CD8-positive, alpha-beta memory T cell (primary cell): ENCODE results near the gene OPTC. TPM values are rescaled to one million over a fixed set of nuclear protein-coding genes. Genes with fewer than 3 reads are reported as not detected.
A peak's percentile ranks its signal among the peaks of the same experiment; 100 is the strongest.

Experiments used
- CTCF ChIA-PET: fragments of 350-600 bp; sonication (Branson Sonifier 250); formaldehyde crosslinking; loops from one replicate; lab custom pipeline; 2021; ENCODE audit warnings: antibody characterized with exemption; lab: Charles Lee
- POLR2A ChIA-PET: fragments of 350-600 bp; sonication (Branson Sonifier 250); formaldehyde crosslinking; loops from one replicate; lab custom pipeline; 2021; ENCODE audit warnings: antibody characterized with exemption; lab: Charles Lee
- DNase-seq, 5 donors: peaks; one replicate each; pipeline versions ENCODE4 v3.0.0 to v3.0.0-alpha.2; 2020 to 2022; ENCODE audit warnings: mixed read lengths in 1 of 5
- H3K27ac ChIP-seq: one replicate; pipeline ENCODE4 v1.7.0; 2013; ENCODE audit warnings: low read depth, mild to moderate bottlenecking, low read length, moderate library complexity
- H3K27me3 ChIP-seq: 2 replicates; pipeline ENCODE4 v1.7.0; 2013; ENCODE audit warnings: low read length, mild to moderate bottlenecking; ENCODE audit not compliant: insufficient read depth, poor library complexity, severe bottlenecking
- H3K36me3 ChIP-seq: 2 replicates; pipeline ENCODE4 v1.7.0; 2013; ENCODE audit warnings: mild to moderate bottlenecking, low read length, moderate library complexity; ENCODE audit not compliant: insufficient read depth
- H3K4me1 ChIP-seq: 2 replicates; pipeline ENCODE4 v1.7.0; 2013; ENCODE audit warnings: mild to moderate bottlenecking, low read length, moderate library complexity; ENCODE audit not compliant: insufficient read depth
- H3K4me3 ChIP-seq: 2 replicates; pipeline ENCODE4 v1.7.0; 2013; ENCODE audit warnings: mild to moderate bottlenecking, low read length
- H3K9me3 ChIP-seq: 2 replicates; pipeline ENCODE4 v1.7.0; 2013; ENCODE audit warnings: mild to moderate bottlenecking, low read length
- H3K27ac Mint-ChIP-seq, 8 donors: one replicate each; pipeline ENCODE4 v1.8.0; 2020 to 2021; ENCODE audit warnings: mixed read lengths in 8 of 8, mild to moderate bottlenecking in 6 of 8, inconsistent platforms in 3 of 8, moderate library complexity in 3 of 8
- H3K27me3 Mint-ChIP-seq, 2 donors: one replicate each; pipeline ENCODE4 v1.8.0; 2020 to 2021; ENCODE audit warnings: mixed read lengths in 2 of 2, mild to moderate bottlenecking in 1 of 2, moderate library complexity in 1 of 2
- H3K36me3 Mint-ChIP-seq, 3 donors: one replicate each; pipeline ENCODE4 v1.8.0; 2020 to 2021; ENCODE audit warnings: mixed read lengths in 3 of 3, inconsistent platforms in 1 of 3, mild to moderate bottlenecking in 1 of 3
- H3K4me1 Mint-ChIP-seq, 3 donors: one replicate each; pipeline ENCODE4 v1.8.0; 2020 to 2021; ENCODE audit warnings: mixed read lengths in 3 of 3, inconsistent platforms in 1 of 3, mild to moderate bottlenecking in 1 of 3
- H3K4me3 Mint-ChIP-seq, 7 donors: one replicate each; pipeline ENCODE4 v1.8.0; 2020 to 2021; ENCODE audit warnings: mixed read lengths in 7 of 7, mild to moderate bottlenecking in 6 of 7, moderate library complexity in 4 of 7, inconsistent platforms in 2 of 7
- H3K9me3 Mint-ChIP-seq, 5 donors: one replicate each; pipeline ENCODE4 v1.8.0; 2020 to 2022; ENCODE audit warnings: mixed read lengths in 5 of 5, mild to moderate bottlenecking in 3 of 5, moderate library complexity in 2 of 5, inconsistent platforms in 1 of 5
- polyA plus RNA-seq: library from polyadenylated mRNA; unstranded; fragments of 300-500 nt; fragmentation: Illumina TruSeq; gene quantifications from one replicate; pipeline ENCODE4 v1.2.3, GENCODE V29; 2021
- total RNA-seq, 2 experiments: library from RNA; stranded (reverse); gene quantifications; one replicate each; pipeline ENCODE4 v1.2.3, GENCODE V29; 2021

The OPTC gene
- total and polyA plus RNA-seq, 3 experiments from 2014 or later: not detected

GRCh38 chr1:203476216-203476814, 17.6 kb upstream of the OPTC start:
- peaks cover 5% of the 10 kb centered on the region for H3K27me3 ChIP-seq
- CTCF ChIA-PET: interaction anchor here (1.1 to 3.3 kb wide), 4 partner anchors 12 to 209 kb away, joined by 3 to 20 read pairs (median 3); no protein-coding TSS in a partner anchor
- Mint-ChIP-seq H3K9me3 (no peaks in the 10 kb centered on the region), H3K4me1 (peaks cover 5 to 12% (median 12%) of the 10 kb centered on the region in 3 donors), H3K27ac (peak overlapping the region in 1 of 8 donors; percentile 0), H3K4me3 (no peak overlapping the region), H3K36me3 (no peaks in the 10 kb centered on the region), H3K27me3 (peaks cover 9 to 42% of the 10 kb centered on the region in 2 donors)
- POLR2A ChIA-PET: no interaction called here
- no peaks in the 10 kb centered on the region for H3K4me1 ChIP-seq
- H3K27ac ChIP-seq: no peak overlapping the region
- DNase-seq: no peak
- H3K9me3 ChIP-seq: no peaks in the 10 kb centered on the region
- no peaks in the 10 kb centered on the region for H3K36me3 ChIP-seq
- H3K4me3 ChIP-seq: no peak overlapping the region

GRCh38 chr1:203477748-203478147, 16.2 kb upstream of the OPTC start:
- Histone ChIP-seq H3K36me3 (no peaks in the 10 kb centered on the region), H3K4me3 (no peak overlapping the region), H3K4me1 (no peaks in the 10 kb centered on the region), H3K9me3 (no peaks in the 10 kb centered on the region), H3K27me3 (peaks cover 5% of the 10 kb centered on the region), H3K27ac (no peak overlapping the region)
- ChIA-PET POLR2A (no interaction called here), CTCF (interaction anchor here (0.8 to 3.3 kb wide), 5 partner anchors 11 to 210 kb away, joined by 3 to 20 read pairs (median 3); no protein-coding TSS in a partner anchor)
- Mint-ChIP-seq H3K4me1 (peaks cover 5 to 12% (median 12%) of the 10 kb centered on the region in 3 donors), H3K9me3 (no peaks in the 10 kb centered on the region), H3K27ac (no peak overlapping the region), H3K27me3 (peaks cover 9 to 36% of the 10 kb centered on the region in 2 donors), H3K36me3 (no peaks in the 10 kb centered on the region), H3K4me3 (no peak overlapping the region)
- no peak for DNase-seq

GRCh38 chr1:203478231-203478630, 15.7 kb upstream of the OPTC start:
- no peak overlapping the region for H3K4me3 Mint-ChIP-seq
- Histone ChIP-seq H3K4me1 (no peaks in the 10 kb centered on the region), H3K27ac (no peak overlapping the region), H3K36me3 (no peaks in the 10 kb centered on the region), H3K9me3 (no peaks in the 10 kb centered on the region), H3K27me3 (peaks cover 5% of the 10 kb centered on the region), H3K4me3 (no peak overlapping the region)
- H3K9me3 Mint-ChIP-seq: no peaks in the 10 kb centered on the region
- H3K27me3 Mint-ChIP-seq: peaks cover 9 to 34% of the 10 kb centered on the region in 2 donors
- no peaks in the 10 kb centered on the region for H3K36me3 Mint-ChIP-seq
- H3K4me1 Mint-ChIP-seq: peaks cover 5 to 12% (median 12%) of the 10 kb centered on the region in 3 donors
- ChIA-PET POLR2A (no interaction called here), CTCF (interaction anchor here (0.6 to 3.3 kb wide), 6 partner anchors 10 to 211 kb away, joined by 3 to 20 read pairs (median 4); no protein-coding TSS in a partner anchor)
- H3K27ac Mint-ChIP-seq: no peak overlapping the region
- DNase-seq: no peak

GRCh38 chr1:203478986-203479385, 15.0 kb upstream of the OPTC start:
- Histone ChIP-seq H3K36me3 (no peaks in the 10 kb centered on the region), H3K4me3 (no peak overlapping the region), H3K9me3 (no peaks in the 10 kb centered on the region), H3K27me3 (peaks cover 5% of the 10 kb centered on the region), H3K4me1 (no peaks in the 10 kb centered on the region), H3K27ac (no peak overlapping the region)
- Mint-ChIP-seq H3K36me3 (no peaks in the 10 kb centered on the region), H3K4me1 (peaks cover 5 to 12% (median 12%) of the 10 kb centered on the region in 3 donors), H3K27me3 (peaks cover 1 to 27% of the 10 kb centered on the region in 2 donors), H3K9me3 (no peaks in the 10 kb centered on the region), H3K27ac (peak overlapping the region in 1 of 8 donors; percentile 66), H3K4me3 (no peak overlapping the region)
- no peak for DNase-seq
- POLR2A ChIA-PET: no interaction called here
- CTCF ChIA-PET: interaction anchor here (0.6 to 2.4 kb wide), 3 partner anchors 9 to 212 kb away, joined by 3 to 6 read pairs (median 5); no protein-coding TSS in a partner anchor

GRCh38 chr1:203479646-203480045, 14.3 kb upstream of the OPTC start:
- ChIA-PET CTCF (interaction anchor here (1.7 to 2.4 kb wide), 2 partner anchors 139 to 212 kb away, joined by 5 to 6 read pairs; no protein-coding TSS in a partner anchor), POLR2A (no interaction called here)
- no peaks in the 10 kb centered on the region for H3K4me1 ChIP-seq
- peaks cover 5 to 12% (median 12%) of the 10 kb centered on the region in 3 donors for H3K4me1 Mint-ChIP-seq
- H3K4me3 Mint-ChIP-seq: no peak overlapping the region
- no peaks in the 10 kb centered on the region for H3K36me3 ChIP-seq
- peaks cover 5% of the 10 kb centered on the region for H3K27me3 ChIP-seq
- no peak for DNase-seq
- H3K36me3 Mint-ChIP-seq: no peaks in the 10 kb centered on the region
- peaks cover 1 to 24% of the 10 kb centered on the region in 2 donors for H3K27me3 Mint-ChIP-seq
- no peak overlapping the region for H3K27ac Mint-ChIP-seq
- H3K9me3 Mint-ChIP-seq: no peaks in the 10 kb centered on the region
- no peak overlapping the region for H3K27ac ChIP-seq
- H3K9me3 ChIP-seq: no peaks in the 10 kb centered on the region
- no peak overlapping the region for H3K4me3 ChIP-seq

GRCh38 chr1:203480084-203480483, 13.9 kb upstream of the OPTC start:
- H3K4me1 Mint-ChIP-seq: peaks cover 5 to 12% (median 12%) of the 10 kb centered on the region in 3 donors
- no peaks in the 10 kb centered on the region for H3K9me3 Mint-ChIP-seq
- POLR2A ChIA-PET: no interaction called here
- Histone ChIP-seq H3K36me3 (no peaks in the 10 kb centered on the region), H3K4me3 (no peak overlapping the region), H3K9me3 (no peaks in the 10 kb centered on the region), H3K27me3 (peaks cover 5% of the 10 kb centered on the region), H3K27ac (no peak overlapping the region), H3K4me1 (no peaks in the 10 kb centered on the region)
- H3K4me3 Mint-ChIP-seq: no peak overlapping the region
- peaks cover 1 to 19% of the 10 kb centered on the region in 2 donors for H3K27me3 Mint-ChIP-seq
- no peaks in the 10 kb centered on the region for H3K36me3 Mint-ChIP-seq
- H3K27ac Mint-ChIP-seq: peak overlapping the region in 1 of 8 donors; percentile 64
- CTCF ChIA-PET: interaction anchor here (1.5 to 2.4 kb wide), 2 partner anchors 139 to 213 kb away, joined by 5 to 8 read pairs; no protein-coding TSS in a partner anchor
- no peak for DNase-seq

GRCh38 chr1:203480525-203481084, 13.3 kb upstream of the OPTC start:
- CTCF ChIA-PET: interaction anchor here (1.5 to 2.4 kb wide), 2 partner anchors 140 to 213 kb away, joined by 5 to 8 read pairs; no protein-coding TSS in a partner anchor

GRCh38 chr1:203481196-203481595, 12.8 kb upstream of the OPTC start:
- POLR2A ChIA-PET: no interaction called here
- Histone ChIP-seq H3K27me3 (peaks cover 5% of the 10 kb centered on the region), H3K27ac (no peak overlapping the region), H3K4me1 (no peaks in the 10 kb centered on the region), H3K9me3 (no peaks in the 10 kb centered on the region), H3K36me3 (no peaks in the 10 kb centered on the region), H3K4me3 (no peak overlapping the region)
- Mint-ChIP-seq H3K27me3 (peaks cover 1 to 10% of the 10 kb centered on the region in 2 donors), H3K4me1 (peaks cover 5 to 12% (median 12%) of the 10 kb centered on the region in 3 donors), H3K4me3 (no peak overlapping the region), H3K27ac (peak overlapping the region in 1 of 8 donors; percentile 11), H3K9me3 (no peaks in the 10 kb centered on the region), H3K36me3 (no peaks in the 10 kb centered on the region)
- DNase-seq: no peak
- CTCF ChIA-PET: interaction anchor here (1.5 kb wide), 1 partner anchor 214 kb away, joined by 8 read pairs; no protein-coding TSS in a partner anchor

More at GRCh38 chr1:203480525-203481084, 13.3 kb upstream of the OPTC start:
- Histone ChIP-seq H3K27me3 (peaks cover 5% of the 10 kb centered on the region), H3K4me3 (no peak overlapping the region), H3K9me3 (no peaks in the 10 kb centered on the region), H3K36me3 (no peaks in the 10 kb centered on the region), H3K4me1 (no peaks in the 10 kb centered on the region), H3K27ac (no peak overlapping the region)
- no peak overlapping the region for H3K4me3 Mint-ChIP-seq
- H3K27ac Mint-ChIP-seq: peak overlapping the region in 2 of 8 donors; percentile 12 to 13
- DNase-seq: peak; percentile 9 to 81 (median 17)
- POLR2A ChIA-PET: no interaction called here
- peaks cover 5 to 12% (median 12%) of the 10 kb centered on the region in 3 donors for H3K4me1 Mint-ChIP-seq
- no peaks in the 10 kb centered on the region for H3K36me3 Mint-ChIP-seq
- H3K9me3 Mint-ChIP-seq: no peaks in the 10 kb centered on the region
- H3K27me3 Mint-ChIP-seq: peaks cover 1 to 15% of the 10 kb centered on the region in 2 donors
